GM12872 (cell line): ENCODE measurements around the gene PLCG1.

Source experiments
- TF ChIP-seq, protein P1 (sequence below): IDR thresholded peaks from 3 replicates; pipeline ENCODE4 v1.5.1; 2011; ENCODE audit warnings: low read depth, mild to moderate bottlenecking, low read length, moderate library complexity; ENCODE audit not compliant: insufficient read depth

Gene PLCG1

DNA sequence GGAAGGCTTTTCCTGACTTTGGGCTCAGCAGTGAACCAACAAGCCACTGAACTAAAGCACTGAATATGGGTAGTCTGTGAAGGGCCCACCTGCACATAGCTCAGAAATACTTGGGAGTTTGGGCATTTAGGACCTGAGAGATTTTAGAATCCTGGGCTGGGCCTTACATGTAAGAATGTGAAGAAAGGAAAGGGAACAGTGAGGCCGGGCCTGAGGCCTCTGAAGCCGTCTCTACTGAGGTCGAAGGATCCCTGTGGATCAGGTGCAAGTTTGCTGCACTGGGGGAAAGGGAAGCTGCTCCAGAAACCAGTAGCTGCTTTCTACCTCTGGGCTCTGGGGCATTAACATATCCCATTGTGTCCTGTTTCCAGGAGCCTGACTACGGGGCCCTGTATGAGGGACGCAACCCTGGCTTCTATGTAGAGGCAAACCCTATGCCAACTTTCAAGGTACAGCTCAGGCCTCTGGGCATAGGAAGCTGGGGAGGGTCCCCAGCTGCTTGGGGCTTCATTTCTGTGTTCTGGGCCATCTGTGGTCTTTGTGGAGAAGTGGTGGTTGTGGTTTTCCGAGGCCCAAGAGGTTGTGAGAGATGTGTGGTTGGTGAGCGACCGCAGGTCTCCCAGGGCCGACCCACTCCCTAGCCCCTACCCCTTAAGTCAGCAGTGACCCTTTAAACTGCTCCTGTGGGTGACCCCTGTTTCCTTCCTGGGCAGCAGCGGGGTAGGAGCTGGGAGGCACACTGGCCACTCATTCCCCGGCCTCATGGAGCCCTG, 30.3 kb downstream of the PLCG1 start:
- TF ChIP-seq, protein P1, sequence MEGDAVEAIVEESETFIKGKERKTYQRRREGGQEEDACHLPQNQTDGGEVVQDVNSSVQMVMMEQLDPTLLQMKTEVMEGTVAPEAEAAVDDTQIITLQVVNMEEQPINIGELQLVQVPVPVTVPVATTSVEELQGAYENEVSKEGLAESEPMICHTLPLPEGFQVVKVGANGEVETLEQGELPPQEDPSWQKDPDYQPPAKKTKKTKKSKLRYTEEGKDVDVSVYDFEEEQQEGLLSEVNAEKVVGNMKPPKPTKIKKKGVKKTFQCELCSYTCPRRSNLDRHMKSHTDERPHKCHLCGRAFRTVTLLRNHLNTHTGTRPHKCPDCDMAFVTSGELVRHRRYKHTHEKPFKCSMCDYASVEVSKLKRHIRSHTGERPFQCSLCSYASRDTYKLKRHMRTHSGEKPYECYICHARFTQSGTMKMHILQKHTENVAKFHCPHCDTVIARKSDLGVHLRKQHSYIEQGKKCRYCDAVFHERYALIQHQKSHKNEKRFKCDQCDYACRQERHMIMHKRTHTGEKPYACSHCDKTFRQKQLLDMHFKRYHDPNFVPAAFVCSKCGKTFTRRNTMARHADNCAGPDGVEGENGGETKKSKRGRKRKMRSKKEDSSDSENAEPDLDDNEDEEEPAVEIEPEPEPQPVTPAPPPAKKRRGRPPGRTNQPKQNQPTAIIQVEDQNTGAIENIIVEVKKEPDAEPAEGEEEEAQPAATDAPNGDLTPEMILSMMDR, result no peak

DNA sequence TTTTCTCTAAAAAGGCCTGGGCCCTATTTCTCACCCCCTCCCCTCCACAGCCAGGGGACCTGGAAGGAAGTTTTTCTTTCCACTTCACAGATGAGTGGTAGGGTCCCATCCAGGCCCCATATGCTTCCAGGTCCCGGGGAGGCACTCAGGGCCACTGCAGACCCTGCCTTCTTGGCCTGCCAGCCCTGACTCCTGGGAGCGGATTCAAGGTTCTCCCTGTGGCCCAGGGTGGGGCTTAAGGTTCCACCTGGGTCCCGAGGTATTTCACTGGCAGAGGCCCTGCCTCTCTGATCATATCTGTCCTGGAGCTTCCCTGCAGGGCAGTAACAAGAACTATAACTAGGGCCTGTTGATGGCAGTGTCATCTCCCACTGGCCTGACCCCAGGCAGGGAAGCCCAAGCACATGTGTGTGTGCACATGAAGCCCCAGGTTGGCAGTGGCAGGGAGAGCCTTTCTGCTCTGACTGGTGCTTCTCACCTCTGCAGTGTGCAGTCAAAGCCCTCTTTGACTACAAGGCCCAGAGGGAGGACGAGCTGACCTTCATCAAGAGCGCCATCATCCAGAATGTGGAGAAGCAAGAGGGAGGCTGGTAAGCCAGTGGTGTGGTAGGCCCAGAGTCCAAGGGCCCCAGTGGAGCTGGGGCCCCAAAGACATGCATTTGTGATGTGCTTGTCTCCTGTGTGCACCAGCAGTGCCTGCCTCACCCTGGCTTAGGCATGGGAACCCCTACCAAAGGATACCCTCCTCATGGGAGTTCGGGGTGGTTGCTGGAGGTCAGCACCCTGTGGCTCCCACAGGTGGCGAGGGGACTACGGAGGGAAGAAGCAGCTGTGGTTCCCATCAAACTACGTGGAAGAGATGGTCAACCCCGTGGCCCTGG, 31.2 kb downstream of the PLCG1 start:
- TF ChIP-seq, protein P1, result no peak

DNA sequence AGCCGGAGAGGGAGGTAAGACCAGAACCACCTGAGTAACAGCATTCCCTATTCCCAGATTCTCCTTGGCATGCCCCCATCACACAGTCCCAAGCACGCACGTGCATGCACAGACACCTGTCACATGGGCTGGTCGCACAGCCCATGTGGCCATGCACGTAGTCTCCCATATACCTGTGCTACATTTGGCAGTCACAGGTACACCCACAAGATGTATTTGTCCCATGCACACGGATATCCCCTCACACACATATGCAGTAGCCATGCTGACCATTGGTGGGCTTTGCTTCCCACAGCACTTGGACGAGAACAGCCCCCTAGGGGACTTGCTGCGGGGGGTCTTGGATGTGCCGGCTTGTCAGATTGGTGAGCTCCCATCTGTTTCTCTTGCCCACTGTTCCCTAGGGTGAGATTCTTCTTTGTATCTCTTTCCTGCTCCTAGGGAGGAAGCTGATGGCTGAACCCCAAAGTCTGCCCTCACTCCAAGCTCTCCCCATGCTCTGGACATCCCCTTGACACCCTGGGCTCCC, 31.9 kb downstream of the PLCG1 start:
- TF ChIP-seq, protein P1, result no peak

DNA sequence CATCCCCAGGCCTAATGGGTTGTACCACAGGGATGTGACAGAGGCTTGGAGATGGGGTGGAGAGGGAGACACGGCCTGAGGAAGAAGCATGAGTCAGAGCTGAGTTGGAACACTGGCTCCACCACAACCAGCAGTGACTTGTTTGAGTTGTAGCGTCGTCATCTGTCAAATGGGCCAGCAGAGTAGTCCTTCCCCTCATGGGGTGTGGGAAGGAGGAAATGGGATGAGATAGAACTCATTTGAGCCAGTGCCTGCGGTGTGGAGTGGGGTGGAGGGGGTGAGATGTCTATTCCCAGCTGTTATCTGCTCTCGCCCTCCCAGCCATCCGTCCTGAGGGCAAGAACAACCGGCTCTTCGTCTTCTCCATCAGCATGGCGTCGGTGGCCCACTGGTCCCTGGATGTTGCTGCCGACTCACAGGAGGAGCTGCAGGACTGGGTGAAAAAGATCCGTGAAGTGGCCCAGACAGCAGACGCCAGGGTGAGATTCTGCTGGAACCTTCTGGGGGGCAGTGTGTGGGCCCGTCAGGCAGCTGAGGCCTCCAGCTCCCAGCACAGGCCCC, 32.5 kb downstream of the PLCG1 start:
- TF ChIP-seq, protein P1, result no peak

DNA sequence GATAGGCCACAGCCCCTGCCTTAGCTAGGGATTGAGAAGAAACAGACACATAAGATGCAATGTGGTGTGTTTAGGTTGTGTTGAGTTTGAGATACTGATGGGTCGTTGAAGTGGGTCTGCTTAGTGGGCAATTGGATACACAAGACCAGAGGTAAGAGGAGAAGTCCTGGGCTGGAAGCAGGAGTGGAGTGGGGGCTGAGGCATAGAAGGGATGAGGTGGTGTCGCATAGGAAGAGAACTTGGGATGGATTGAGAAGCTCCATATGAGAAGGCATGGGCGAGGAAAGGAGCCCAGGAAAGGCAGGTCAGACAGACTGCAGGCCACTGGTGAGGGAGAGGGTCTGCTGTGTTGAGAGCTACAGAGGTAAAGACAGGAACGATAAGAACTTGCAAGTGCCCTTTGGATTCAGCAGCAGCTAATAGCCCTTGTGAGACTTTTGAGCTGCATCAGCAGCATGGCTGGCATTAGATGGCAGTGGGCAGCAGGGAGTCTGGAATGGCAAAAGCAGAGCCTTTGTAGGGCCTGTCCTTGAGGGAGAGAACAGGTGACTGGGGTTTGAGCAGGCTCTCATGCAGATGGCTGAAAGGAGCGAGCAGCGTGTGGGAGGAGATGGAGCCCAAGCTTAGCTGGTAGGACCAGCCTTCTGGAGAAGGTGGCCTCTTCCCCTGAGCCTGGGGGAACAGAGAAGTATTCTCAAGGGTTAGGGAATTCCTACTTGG, 33.2 kb downstream of the PLCG1 start:
- TF ChIP-seq, protein P1, result no peak

DNA sequence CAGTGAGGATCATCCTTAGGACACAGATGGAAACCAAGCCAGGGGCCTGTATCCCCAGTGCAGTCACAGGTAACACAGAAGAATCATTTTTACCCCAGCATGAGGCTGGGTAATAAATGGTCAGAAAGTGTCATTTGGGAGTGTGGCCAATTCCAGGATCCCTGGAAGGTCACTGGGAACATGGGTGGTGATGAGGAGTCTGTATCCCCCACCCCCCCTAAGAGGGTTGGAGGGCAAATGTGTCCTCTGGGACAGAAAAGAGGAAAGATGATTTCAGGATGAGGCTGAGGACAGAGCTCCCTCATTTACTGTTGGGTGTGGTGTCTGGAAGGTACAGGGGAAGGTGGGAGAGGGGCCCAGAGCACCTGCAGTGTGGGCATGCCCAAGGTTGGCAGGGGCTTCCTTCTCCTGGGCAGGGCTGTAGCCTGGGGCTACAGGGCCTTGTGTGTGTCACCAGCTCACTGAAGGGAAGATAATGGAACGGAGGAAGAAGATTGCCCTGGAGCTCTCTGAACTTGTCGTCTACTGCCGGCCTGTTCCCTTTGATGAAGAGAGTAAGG, 34.5 kb downstream of the PLCG1 start:
- TF ChIP-seq, protein P1, result no peak
